ENCODE measurements around the gene RRAGC.

GRCh38 chr1:38859561-38860453 lies at the start of gene RRAGC:
- TF ChIP-seq CTCF (IDR thresholded peaks at IDR 0.05): no peak
- peak; percentile 40 for TF ChIP-seq POLR2A (IDR thresholded peaks at IDR 0.05; ENCODE audit: low read length)
- TF ChIP-seq RNF2 (IDR thresholded peaks at IDR 0.05; ENCODE audit: borderline replicate concordance, low read depth): no peak
- no peak for TF ChIP-seq TFCP2L1 (CRISPR knock-in tag; IDR thresholded peaks at IDR 0.05)

All from A549 (cell line).